Omental fat pad (tissue), 4 donors: ENCODE measurements around the gene SPTA1. TPM values are rescaled to one million over a fixed set of nuclear protein-coding genes. Genes with fewer than 3 reads are reported as not detected.

Source experiments
- ATAC-seq: fragments of 150-250 bp; one replicate; pipeline ENCODE4 v1.9.1; 2016; ENCODE audit warnings: mild to moderate bottlenecking, moderate library complexity; ENCODE audit not compliant: low FRiP score
- DNase-seq: peaks from one replicate; pipeline ENCODE4 v3.0.0-alpha.2; 2019; ENCODE audit warnings: low spot score
- CTCF ChIP-seq, 3 donors: fragments of 450-650 bp; IDR thresholded peaks; one replicate each; pipeline ENCODE4 v1.5.1; 2016 to 2017; ENCODE audit warnings: antibody characterized with exemption in 3 of 3, mild to moderate bottlenecking in 3 of 3, moderate library complexity in 2 of 3
- total RNA-seq, 4 donors: library from RNA; depleted of rRNA; stranded (reverse); fragments of >200 nt; gene quantifications; one replicate each; pipeline ENCODE4 v1.1.0, GENCODE V29; 2016

SPTA1 gene
- total RNA-seq, 4 donors from 2014 or later, result 0.36 to 1.8 (median 0.83) TPM

GRCh38 chr1:158638146-158638545 lies 48.4 kb downstream of the SPTA1 start:
- no peak for TF ChIP-seq CTCF (IDR thresholded peaks at IDR 0.05)
- DNase-seq (no peak), ATAC-seq (no peak)

- no peak for TF ChIP-seq CTCF (IDR thresholded peaks at IDR 0.05)
- no peak for DNase-seq
- no peak for ATAC-seq
Measured at GRCh38 chr1:158613764-158614163, 72.8 kb downstream of the SPTA1 start.

GRCh38 chr1:158611916-158612315 lies 74.6 kb downstream of the SPTA1 start:
- DNase-seq (no peak), ATAC-seq (no peak)
- no peak for TF ChIP-seq CTCF (IDR thresholded peaks at IDR 0.05)

GRCh38 chr1:158607296-158607695 lies 79.2 kb downstream of the SPTA1 start:
- TF ChIP-seq CTCF (IDR thresholded peaks at IDR 0.05), result no peak
- DNase-seq, result no peak
- no peak for ATAC-seq

GRCh38 chr1:158604968-158605367 lies 81.5 kb downstream of the SPTA1 start, which contains the start of gene OR10Z1:
Gene OR10Z1 (plus strand): TSS chr1:158605268. CDS start chr1:158606439, 1,171 bp downstream.
- TF ChIP-seq CTCF (IDR thresholded peaks at IDR 0.05), result no peak
- DNase-seq (no peak), ATAC-seq (no peak)

- DNase-seq, result no peak
- no peak for TF ChIP-seq CTCF (IDR thresholded peaks at IDR 0.05)
- ATAC-seq, result no peak
Measured at GRCh38 chr1:158600735-158601134, 85.8 kb downstream of the SPTA1 start.

- ATAC-seq, result no peak
- DNase-seq, result no peak
- no peak for TF ChIP-seq CTCF (IDR thresholded peaks at IDR 0.05)
Measured at GRCh38 chr1:158586942-158587341, 99.6 kb downstream of the SPTA1 start.
